Neural crest cell (in vitro differentiated cells): ENCODE data around the gene NBPF1. TPM values are rescaled to one million over a fixed set of nuclear protein-coding genes. Genes with fewer than 3 reads are reported as not detected.
"Not testable (repeated sequence)": the region's sequence is repeated elsewhere in the genome, so short reads cannot be mapped to it uniquely, and the experiment has no call there.

Experiments used
- DNase-seq: peaks from one replicate; pipeline ENCODE4 v3.0.0; 2021; ENCODE audit warnings: low read depth, mixed read lengths, low spot score
- H3K27ac Mint-ChIP-seq: one replicate; pipeline ENCODE4 v1.8.0; 2021; ENCODE audit warnings: mild to moderate bottlenecking, mixed read lengths; ENCODE audit not compliant: unreplicated experiment
- H3K27me3 Mint-ChIP-seq: 2 replicates; pipeline ENCODE4 v1.8.0; 2021; ENCODE audit warnings: low read depth, mild to moderate bottlenecking, mixed read lengths
- H3K36me3 Mint-ChIP-seq: 2 replicates; pipeline ENCODE4 v1.8.0; 2021; ENCODE audit warnings: low read depth, mild to moderate bottlenecking, mixed read lengths
- H3K4me1 Mint-ChIP-seq: 2 replicates; pipeline ENCODE4 v1.8.0; 2021; ENCODE audit warnings: mixed read lengths
- H3K4me3 Mint-ChIP-seq: one replicate; pipeline ENCODE4 v1.8.0; 2021; ENCODE audit warnings: mild to moderate bottlenecking, mixed read lengths
- H3K9me3 Mint-ChIP-seq: 2 replicates; pipeline ENCODE4 v1.8.0; 2021; ENCODE audit warnings: mixed read lengths
- CTCF ChIP-seq: fragments of 200-600 bp; sonication (generic); conservative IDR thresholded peaks from 2 replicates; pipeline ENCODE4 v1.5.0; 2021; ENCODE audit warnings: antibody characterized with exemption, mild to moderate bottlenecking
- total RNA-seq: library from RNA; stranded (reverse); gene quantifications from 2 replicates; pipeline ENCODE4 v1.2.1, GENCODE V29; 2021

The NBPF1 gene
- total RNA-seq, 1 donor from 2014 or later, result 129 TPM

- H3K36me3 Mint-ChIP-seq, DNase-seq, H3K9me3 Mint-ChIP-seq, H3K27ac Mint-ChIP-seq: not testable (repeated sequence)
- peaks cover 66% of the 10 kb centered on the region for H3K27me3 Mint-ChIP-seq
- peaks cover 16% of the 10 kb centered on the region for H3K4me1 Mint-ChIP-seq
- peak overlapping the region; percentile 91 for H3K4me3 Mint-ChIP-seq
These were observed 77.9 kb downstream of the NBPF1 start for GRCh38 chr1:16535487-16535886.

- H3K27me3 Mint-ChIP-seq, result peaks cover 65% of the 10 kb centered on the region
- not testable (repeated sequence) for H3K9me3 Mint-ChIP-seq, H3K36me3 Mint-ChIP-seq, H3K27ac Mint-ChIP-seq
- H3K4me3 Mint-ChIP-seq, result peak overlapping the region; percentile 91
- peaks cover 13% of the 10 kb centered on the region for H3K4me1 Mint-ChIP-seq
- DNase-seq, result peak; percentile 83
These were observed 78.4 kb downstream of the NBPF1 start for GRCh38 chr1:16534829-16535456.

GRCh38 chr1:16534239-16534828, 79.0 kb downstream of the NBPF1 start:
- H3K36me3 Mint-ChIP-seq, DNase-seq, H3K9me3 Mint-ChIP-seq, H3K27ac Mint-ChIP-seq: not testable (repeated sequence)
- Mint-ChIP-seq H3K4me3 (peak overlapping the region; percentile 91), H3K4me1 (peaks cover 13% of the 10 kb centered on the region), H3K27me3 (peaks cover 70% of the 10 kb centered on the region)

GRCh38 chr1:16532235-16532991, 81.0 kb downstream of the NBPF1 start:
- H3K27me3 Mint-ChIP-seq, result peaks cover 76% of the 10 kb centered on the region
- peak; percentile 26 for TF ChIP-seq CTCF
- peaks cover 13% of the 10 kb centered on the region for H3K4me1 Mint-ChIP-seq
- peak overlapping the region; percentile 87 for H3K4me3 Mint-ChIP-seq
- not testable (repeated sequence) for DNase-seq, H3K9me3 Mint-ChIP-seq, H3K36me3 Mint-ChIP-seq, H3K27ac Mint-ChIP-seq

- H3K4me1 Mint-ChIP-seq, H3K9me3 Mint-ChIP-seq, H3K36me3 Mint-ChIP-seq, H3K27ac Mint-ChIP-seq, H3K4me3 Mint-ChIP-seq, DNase-seq: not testable (repeated sequence)
- H3K27me3 Mint-ChIP-seq, result peaks cover 68% of the 10 kb centered on the region
These were observed 85.0 kb downstream of the NBPF1 start for GRCh38 chr1:16528338-16528737.

GRCh38 chr1:16525769-16526168, 87.6 kb downstream of the NBPF1 start:
- H3K36me3 Mint-ChIP-seq, H3K9me3 Mint-ChIP-seq, H3K27ac Mint-ChIP-seq, H3K4me3 Mint-ChIP-seq, H3K4me1 Mint-ChIP-seq, DNase-seq: not testable (repeated sequence)
- peaks cover 71% of the 10 kb centered on the region for H3K27me3 Mint-ChIP-seq

- Mint-ChIP-seq H3K4me3 (peak overlapping the region; percentile 18), H3K27me3 (peaks cover 82% of the 10 kb centered on the region)
- H3K4me1 Mint-ChIP-seq, H3K27ac Mint-ChIP-seq, DNase-seq, H3K9me3 Mint-ChIP-seq, H3K36me3 Mint-ChIP-seq: not testable (repeated sequence)
These were observed 91.7 kb downstream of the NBPF1 start for GRCh38 chr1:16521679-16522078.

GRCh38 chr1:16521288-16521583, 92.1 kb downstream of the NBPF1 start:
- no peak for DNase-seq

GRCh38 chr1:16520435-16521287, 92.7 kb downstream of the NBPF1 start:
- not testable (repeated sequence) for H3K4me1 Mint-ChIP-seq, H3K27ac Mint-ChIP-seq, H3K9me3 Mint-ChIP-seq, DNase-seq, H3K36me3 Mint-ChIP-seq
- Mint-ChIP-seq H3K4me3 (peak overlapping the region; percentile 72), H3K27me3 (peaks cover 77% of the 10 kb centered on the region)

More at GRCh38 chr1:16521288-16521583, 92.1 kb downstream of the NBPF1 start:
- Mint-ChIP-seq H3K4me3 (peak overlapping the region; percentile 72), H3K4me1 (peaks cover 3% of the 10 kb centered on the region), H3K27me3 (peaks cover 80% of the 10 kb centered on the region), H3K27ac (no peak overlapping the region), H3K9me3 (no peaks in the 10 kb centered on the region), H3K36me3 (no peaks in the 10 kb centered on the region)
- TF ChIP-seq CTCF, result no peak

- not testable (repeated sequence) for H3K9me3 Mint-ChIP-seq, H3K4me1 Mint-ChIP-seq, DNase-seq, H3K36me3 Mint-ChIP-seq, H3K4me3 Mint-ChIP-seq, H3K27ac Mint-ChIP-seq
- H3K27me3 Mint-ChIP-seq, result peaks cover 64% of the 10 kb centered on the region
These were observed 94.0 kb downstream of the NBPF1 start for GRCh38 chr1:16519255-16519951.

- H3K4me3 Mint-ChIP-seq, DNase-seq, H3K4me1 Mint-ChIP-seq, H3K36me3 Mint-ChIP-seq, H3K9me3 Mint-ChIP-seq, H3K27ac Mint-ChIP-seq: not testable (repeated sequence)
- H3K27me3 Mint-ChIP-seq, result peaks cover 59% of the 10 kb centered on the region
These were observed 94.5 kb downstream of the NBPF1 start for GRCh38 chr1:16518913-16519254.
